Measurements from ENCODE around the gene PKLR. TPM values are rescaled to one million over a fixed set of nuclear protein-coding genes. Genes with fewer than 3 reads are reported as not detected.

PKLR gene
- total and polyA plus RNA-seq, 9 donors: 0.41 TPM; not detected in 8

DNA sequence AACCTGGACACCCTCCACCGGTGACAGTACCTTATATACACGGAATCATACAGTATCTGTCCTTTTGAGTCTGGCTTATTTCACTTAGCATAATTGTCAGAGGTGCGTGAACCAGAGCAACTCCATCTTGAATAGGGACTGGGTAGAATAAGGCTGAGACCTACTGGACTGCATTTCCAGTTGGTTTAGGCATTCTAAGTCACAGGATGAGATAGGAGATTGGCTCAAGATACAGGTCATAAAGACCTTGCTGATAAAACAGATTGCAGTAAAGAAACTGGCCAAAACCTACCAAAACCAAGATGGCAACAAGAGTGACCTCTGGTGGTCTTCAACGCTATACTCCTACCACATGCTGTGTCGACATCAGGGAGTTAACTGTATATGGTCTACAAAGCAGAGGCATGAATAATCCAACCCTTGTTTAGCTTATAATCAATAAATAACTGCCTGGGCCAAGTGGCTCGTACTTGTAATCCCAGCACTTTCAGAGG lies 6.1 kb upstream of the PKLR start:
- H3K9me3 ChIP-seq: no peaks in the 10 kb centered on the region
- no peak overlapping the region for H3K4me3 ChIP-seq
- DNase-seq: no peak
- TF ChIP-seq EP300 (IDR thresholded peaks at IDR 0.05) (no peak), POLR2A (IDR thresholded peaks at IDR 0.05) (no peak)
- TF ChIP-seq, protein P1, sequence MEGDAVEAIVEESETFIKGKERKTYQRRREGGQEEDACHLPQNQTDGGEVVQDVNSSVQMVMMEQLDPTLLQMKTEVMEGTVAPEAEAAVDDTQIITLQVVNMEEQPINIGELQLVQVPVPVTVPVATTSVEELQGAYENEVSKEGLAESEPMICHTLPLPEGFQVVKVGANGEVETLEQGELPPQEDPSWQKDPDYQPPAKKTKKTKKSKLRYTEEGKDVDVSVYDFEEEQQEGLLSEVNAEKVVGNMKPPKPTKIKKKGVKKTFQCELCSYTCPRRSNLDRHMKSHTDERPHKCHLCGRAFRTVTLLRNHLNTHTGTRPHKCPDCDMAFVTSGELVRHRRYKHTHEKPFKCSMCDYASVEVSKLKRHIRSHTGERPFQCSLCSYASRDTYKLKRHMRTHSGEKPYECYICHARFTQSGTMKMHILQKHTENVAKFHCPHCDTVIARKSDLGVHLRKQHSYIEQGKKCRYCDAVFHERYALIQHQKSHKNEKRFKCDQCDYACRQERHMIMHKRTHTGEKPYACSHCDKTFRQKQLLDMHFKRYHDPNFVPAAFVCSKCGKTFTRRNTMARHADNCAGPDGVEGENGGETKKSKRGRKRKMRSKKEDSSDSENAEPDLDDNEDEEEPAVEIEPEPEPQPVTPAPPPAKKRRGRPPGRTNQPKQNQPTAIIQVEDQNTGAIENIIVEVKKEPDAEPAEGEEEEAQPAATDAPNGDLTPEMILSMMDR (IDR thresholded peaks at IDR 0.05): no peak
- no peaks in the 10 kb centered on the region for H3K36me3 ChIP-seq
- intact Hi-C loops (cut with DNase I): no loop called here
- H3K27me3 ChIP-seq: no peaks in the 10 kb centered on the region
- no peak overlapping the region for H3K27ac ChIP-seq
- H3K4me1 ChIP-seq (ENCODE audit: insufficient read depth): peaks cover 5% of the 10 kb centered on the region
- 35 to 46% (median 44%) methylated on average over 6 of the region's 6 CpGs for WGBS, 3 donors

DNA sequence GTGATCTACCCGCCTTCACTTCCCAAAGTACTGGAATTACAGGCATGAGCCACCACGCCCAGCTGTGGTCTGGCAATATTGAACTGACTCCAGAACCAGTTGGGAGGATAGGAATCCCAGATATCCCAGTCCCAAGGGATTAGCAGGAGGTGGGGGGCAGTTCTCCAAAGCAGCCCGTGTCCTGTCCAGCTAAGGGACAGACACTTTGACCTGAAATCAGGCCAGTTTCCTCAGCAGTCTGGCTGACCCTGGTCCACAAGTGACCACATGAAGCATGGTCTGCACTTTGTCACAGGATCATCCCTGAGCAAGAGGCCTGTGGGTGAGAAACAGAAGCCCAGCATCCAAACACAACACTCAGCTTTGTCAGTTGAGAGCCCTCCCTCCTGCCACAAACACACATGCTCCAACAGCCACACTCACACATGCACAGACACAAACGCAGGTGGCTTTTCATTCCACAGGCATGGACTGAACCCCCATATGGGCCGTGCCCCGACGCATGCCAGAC lies 4.7 kb upstream of the PKLR start:
- Histone ChIP-seq H3K27ac (no peak overlapping the region), H3K4me3 (no peak overlapping the region), H3K36me3 (no peaks in the 10 kb centered on the region), H3K9me3 (no peaks in the 10 kb centered on the region), H3K27me3 (no peaks in the 10 kb centered on the region), H3K4me1 (ENCODE audit: insufficient read depth) (peaks cover 5% of the 10 kb centered on the region)
- no peak for DNase-seq
- intact Hi-C loops (cut with DNase I): no loop called here
- TF ChIP-seq POLR2A (IDR thresholded peaks at IDR 0.05): no peak
- TF ChIP-seq, protein P1 (IDR thresholded peaks at IDR 0.05): no peak
- no peak for TF ChIP-seq EP300 (IDR thresholded peaks at IDR 0.05)
- 50 to 67% (median 59%) methylated on average over 7 of the region's 7 CpGs for WGBS, 3 donors

DNA sequence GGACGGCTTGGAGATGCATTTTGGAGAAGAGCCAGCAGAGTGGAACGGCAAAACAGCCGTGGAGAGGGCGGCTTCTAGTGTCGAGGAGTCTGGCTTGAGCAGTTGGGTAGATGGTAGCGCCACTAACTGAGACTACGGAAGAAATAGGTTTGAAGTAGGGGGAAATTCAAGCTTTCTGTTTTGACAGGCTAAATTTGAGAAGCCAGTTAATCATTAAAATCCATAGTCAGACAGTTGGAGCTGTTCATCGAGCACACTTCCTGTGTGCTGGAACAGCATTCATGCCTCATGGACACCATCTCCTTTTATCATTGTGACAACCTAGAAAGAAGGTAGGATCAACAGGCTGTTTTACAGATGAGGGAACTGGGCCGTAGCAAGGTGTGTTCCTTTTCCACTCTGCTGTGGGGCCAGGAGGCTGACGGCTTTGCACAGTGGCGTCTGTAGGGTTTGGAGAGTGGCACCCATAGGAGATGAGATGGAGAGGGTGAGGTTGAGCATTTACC lies 3.4 kb upstream of the PKLR start:
- Histone ChIP-seq H3K4me3 (no peak overlapping the region), H3K27ac (no peak overlapping the region), H3K9me3 (no peaks in the 10 kb centered on the region), H3K27me3 (no peaks in the 10 kb centered on the region), H3K4me1 (ENCODE audit: insufficient read depth) (peaks cover 4% of the 10 kb centered on the region), H3K36me3 (no peaks in the 10 kb centered on the region)
- DNase-seq: no peak
- intact Hi-C loops (cut with DNase I): no loop called here
- TF ChIP-seq, protein P1 (IDR thresholded peaks at IDR 0.05): no peak
- WGBS, 3 donors: 70 to 78% (median 78%) methylated on average over 11 of the region's 11 CpGs

DNA sequence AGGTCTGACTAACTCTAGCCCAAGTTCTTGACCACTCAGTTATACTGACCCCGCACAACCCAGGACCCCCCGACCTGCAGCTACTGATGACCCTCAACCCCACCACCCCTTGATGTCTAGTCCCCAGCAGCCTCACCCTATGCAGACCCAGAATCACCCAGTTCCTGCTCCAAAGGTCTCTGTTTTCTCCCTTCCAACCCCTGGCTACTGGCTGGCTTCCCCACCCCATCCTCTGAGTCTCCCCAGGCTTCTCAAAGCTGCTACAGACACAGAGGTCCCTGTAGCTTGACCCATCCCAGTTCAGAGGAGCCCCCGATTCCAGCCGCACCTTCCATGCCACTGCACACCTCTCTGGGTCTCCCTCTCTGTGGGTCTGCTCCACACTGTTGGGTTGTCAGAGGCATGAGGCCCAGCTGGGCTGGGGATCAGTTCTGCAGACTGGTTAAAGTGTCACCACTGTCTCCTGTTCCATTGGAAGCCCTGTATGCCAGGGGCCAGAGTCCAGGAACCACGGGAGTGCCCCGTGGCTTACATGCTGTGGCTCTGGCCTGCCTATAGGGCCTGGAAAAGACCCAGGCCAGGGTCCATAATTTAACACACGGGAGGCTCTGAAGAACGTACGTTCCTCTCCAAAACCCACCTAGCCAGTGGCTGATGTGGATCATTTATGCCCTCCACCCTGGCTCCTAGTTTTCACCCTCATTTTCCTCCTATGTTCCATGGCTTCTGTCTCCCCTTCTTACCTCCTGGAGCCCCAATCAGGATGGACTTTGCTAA lies 497 bp downstream of the PKLR start:
- Histone ChIP-seq H3K4me3 (no peak overlapping the region), H3K27me3 (no peaks in the 10 kb centered on the region), H3K36me3 (no peaks in the 10 kb centered on the region), H3K27ac (no peak overlapping the region), H3K4me1 (ENCODE audit: insufficient read depth) (no peaks in the 10 kb centered on the region), H3K9me3 (no peaks in the 10 kb centered on the region)
- TF ChIP-seq POLR2A (IDR thresholded peaks at IDR 0.05) (no peak), EP300 (IDR thresholded peaks at IDR 0.05) (no peak)
- TF ChIP-seq, protein P1 (IDR thresholded peaks at IDR 0.05): no peak
- 81 to 83% (median 82%) methylated on average over 9 of the region's 9 CpGs for WGBS, 3 donors
- intact Hi-C loops (cut with DNase I): no loop called here
- DNase-seq: no peak
